WI38 (cell line): Measurements from ENCODE around the gene FAM219B.

Experiments
- H3K4me3 ChIP-seq: 2 replicates; pipeline ENCODE4 v1.5.1; 2011; ENCODE audit warnings: low read depth, mild to moderate bottlenecking, control low read depth, low read length
- TF ChIP-seq, protein P1 (sequence below): IDR thresholded peaks from 2 replicates; pipeline ENCODE4 v1.5.1; 2012; ENCODE audit warnings: low read depth, mild to moderate bottlenecking, control low read depth, low read length

Gene FAM219B, protein sequence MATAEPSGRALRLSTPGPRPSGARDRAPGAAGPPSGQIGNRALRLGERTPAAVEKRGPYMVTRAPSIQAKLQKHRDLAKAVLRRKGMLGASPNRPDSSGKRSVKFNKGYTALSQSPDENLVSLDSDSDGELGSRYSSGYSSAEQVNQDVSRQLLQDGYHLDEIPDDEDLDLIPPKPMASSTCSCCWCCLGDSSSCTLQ

DNA sequence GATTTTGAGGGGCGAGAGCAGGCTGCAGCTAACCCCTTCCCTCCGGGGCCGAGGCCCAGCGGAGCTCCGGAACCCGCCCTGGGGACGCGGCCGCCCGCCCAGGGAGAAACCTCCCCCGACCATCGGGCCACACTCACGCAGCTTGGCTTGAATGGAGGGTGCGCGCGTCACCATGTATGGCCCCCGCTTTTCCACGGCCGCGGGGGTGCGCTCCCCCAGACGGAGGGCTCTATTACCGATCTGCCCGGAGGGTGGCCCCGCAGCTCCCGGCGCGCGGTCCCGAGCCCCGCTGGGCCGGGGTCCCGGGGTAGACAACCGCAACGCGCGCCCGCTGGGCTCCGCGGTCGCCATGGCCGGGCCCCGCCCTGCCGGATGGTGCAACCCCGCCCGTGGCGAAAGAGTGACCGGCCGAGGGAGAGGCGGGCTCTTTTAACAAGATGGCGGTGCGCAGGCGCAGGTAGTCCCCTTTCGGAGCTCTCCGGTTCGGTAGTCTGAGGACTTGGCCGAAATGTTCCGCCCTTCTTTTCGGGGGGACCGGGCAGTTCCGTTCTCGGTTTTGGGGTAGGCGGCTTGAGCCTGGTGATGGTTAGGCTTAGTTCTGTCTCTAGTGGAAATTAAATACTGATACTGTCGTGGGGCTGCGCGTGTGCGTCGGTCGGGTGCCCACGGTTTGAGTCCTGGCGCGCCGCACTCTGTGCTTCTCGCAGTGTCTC lies at the start of gene FAM219B:
TSS of gene FAM219B (minus strand) at position 402 of the 713 bp plus-strand sequence. CDS start at position 351, 51 bp downstream.
- TF ChIP-seq, protein P1, sequence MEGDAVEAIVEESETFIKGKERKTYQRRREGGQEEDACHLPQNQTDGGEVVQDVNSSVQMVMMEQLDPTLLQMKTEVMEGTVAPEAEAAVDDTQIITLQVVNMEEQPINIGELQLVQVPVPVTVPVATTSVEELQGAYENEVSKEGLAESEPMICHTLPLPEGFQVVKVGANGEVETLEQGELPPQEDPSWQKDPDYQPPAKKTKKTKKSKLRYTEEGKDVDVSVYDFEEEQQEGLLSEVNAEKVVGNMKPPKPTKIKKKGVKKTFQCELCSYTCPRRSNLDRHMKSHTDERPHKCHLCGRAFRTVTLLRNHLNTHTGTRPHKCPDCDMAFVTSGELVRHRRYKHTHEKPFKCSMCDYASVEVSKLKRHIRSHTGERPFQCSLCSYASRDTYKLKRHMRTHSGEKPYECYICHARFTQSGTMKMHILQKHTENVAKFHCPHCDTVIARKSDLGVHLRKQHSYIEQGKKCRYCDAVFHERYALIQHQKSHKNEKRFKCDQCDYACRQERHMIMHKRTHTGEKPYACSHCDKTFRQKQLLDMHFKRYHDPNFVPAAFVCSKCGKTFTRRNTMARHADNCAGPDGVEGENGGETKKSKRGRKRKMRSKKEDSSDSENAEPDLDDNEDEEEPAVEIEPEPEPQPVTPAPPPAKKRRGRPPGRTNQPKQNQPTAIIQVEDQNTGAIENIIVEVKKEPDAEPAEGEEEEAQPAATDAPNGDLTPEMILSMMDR = no peak

DNA sequence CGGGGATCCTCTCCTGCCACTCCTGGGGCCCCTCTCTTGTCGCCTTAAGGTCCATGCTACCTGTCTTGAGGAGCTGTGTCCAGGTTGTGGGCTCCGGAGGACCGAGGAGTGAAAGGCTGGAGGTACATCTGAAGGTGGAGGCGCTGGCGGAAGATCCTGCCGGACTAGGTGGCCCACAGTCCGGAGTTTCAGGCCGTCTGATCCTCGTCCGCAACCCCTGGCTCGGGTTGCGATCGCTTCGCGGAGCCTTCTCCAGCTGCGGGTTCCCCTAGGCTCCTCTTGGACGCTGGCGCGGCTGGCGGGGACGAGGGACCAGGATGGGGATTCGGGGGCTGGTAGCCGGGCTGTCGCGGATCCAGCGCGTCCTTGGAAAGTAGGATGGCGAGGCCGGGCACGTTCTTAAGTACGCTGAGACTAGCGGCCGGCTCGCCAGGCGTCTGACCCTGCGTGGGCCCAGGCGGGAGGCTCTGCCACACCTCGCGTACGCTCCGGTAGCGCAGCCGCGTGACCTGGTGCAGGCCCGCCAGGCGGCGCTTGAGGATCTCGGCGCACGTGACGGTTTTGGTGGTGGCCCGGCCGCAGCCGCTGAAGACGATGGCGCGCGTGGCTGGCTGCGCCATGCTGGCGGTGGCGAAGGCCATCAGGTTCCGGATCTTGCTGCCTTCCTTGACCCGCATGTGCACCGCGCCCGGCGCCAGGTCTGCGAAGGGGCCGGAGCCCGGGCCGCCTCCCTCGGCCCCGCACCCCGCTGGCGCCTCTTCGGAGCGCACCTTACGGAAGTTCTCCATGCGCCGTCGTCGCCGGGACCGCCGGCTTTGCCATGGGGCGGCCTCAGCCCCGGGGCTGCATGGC lies 49.4 kb upstream of the FAM219B start:
- TF ChIP-seq, protein P1 = no peak
- H3K4me3 ChIP-seq = peak overlapping the region; percentile 50

More for the DNA sequence above, at the start of gene FAM219B:
- H3K4me3 ChIP-seq = peak within 1 kb of the TSS; percentile 87

DNA sequence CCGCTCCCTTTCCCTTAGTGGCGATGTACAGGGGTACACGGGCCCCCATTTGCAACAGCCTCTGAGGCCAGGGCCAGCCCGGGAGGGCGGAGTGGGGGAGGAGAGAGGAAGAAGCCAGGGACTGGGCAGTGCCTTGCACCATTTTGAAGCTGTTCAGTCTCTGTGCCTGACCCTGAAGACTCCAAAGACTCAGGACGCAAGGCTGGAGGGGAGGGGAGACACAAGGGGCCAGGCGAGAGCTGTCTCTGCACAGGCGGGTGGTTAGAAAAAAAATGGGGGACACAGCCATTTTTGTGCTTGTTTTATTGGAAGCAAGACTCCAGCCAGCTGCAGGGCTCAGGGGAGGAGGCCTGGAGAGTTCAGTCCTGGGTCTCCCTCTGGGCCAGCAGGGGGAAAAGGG lies 48.4 kb upstream of the FAM219B start:
- TF ChIP-seq, protein P1 = no peak

DNA sequence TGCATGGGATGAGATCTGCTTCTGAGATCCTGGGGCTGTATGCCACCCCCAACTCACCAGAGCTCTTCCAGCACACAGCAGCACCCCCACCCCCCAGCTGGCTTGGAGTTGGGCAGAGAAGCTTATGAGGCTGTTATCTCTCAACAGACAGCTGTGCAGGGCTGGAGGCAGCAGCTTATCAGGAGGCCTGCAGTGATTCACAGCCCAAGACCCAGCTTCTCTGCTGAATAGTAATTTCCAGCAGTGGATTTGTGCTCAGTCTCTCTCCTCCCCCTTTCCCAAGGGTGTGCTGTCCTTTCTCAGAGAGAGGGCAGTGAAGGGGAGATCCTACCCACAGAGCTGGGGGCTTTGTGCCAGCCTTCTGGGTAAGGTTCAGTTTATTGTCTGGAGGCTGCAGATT lies 47.9 kb upstream of the FAM219B start:
- H3K4me3 ChIP-seq = no peak overlapping the region

More for the DNA sequence above, 48.4 kb upstream of the FAM219B start:
- H3K4me3 ChIP-seq = no peak overlapping the region

DNA sequence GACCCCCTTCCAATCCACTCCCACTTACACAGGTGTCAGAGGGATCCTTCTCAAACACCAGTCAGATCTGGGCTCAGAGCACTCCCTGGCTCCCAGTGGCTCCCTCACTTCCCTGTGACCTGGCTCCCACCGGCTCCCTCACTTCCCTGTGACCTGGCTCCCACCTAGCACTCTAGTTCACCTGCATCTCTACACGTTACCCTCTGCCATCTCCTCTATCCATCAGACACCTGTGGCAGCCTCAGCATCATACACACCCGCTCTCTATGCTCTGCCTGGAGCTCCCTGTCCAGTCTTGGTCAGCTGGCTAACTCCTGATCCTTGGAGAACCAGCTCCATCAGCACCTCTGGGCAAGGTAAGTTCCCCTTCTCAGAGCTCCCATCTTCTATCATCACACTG lies 44.4 kb upstream of the FAM219B start:
- H3K4me3 ChIP-seq = no peak overlapping the region
- TF ChIP-seq, protein P1 = no peak

More for the DNA sequence above, 47.9 kb upstream of the FAM219B start:
- TF ChIP-seq, protein P1 = no peak

DNA sequence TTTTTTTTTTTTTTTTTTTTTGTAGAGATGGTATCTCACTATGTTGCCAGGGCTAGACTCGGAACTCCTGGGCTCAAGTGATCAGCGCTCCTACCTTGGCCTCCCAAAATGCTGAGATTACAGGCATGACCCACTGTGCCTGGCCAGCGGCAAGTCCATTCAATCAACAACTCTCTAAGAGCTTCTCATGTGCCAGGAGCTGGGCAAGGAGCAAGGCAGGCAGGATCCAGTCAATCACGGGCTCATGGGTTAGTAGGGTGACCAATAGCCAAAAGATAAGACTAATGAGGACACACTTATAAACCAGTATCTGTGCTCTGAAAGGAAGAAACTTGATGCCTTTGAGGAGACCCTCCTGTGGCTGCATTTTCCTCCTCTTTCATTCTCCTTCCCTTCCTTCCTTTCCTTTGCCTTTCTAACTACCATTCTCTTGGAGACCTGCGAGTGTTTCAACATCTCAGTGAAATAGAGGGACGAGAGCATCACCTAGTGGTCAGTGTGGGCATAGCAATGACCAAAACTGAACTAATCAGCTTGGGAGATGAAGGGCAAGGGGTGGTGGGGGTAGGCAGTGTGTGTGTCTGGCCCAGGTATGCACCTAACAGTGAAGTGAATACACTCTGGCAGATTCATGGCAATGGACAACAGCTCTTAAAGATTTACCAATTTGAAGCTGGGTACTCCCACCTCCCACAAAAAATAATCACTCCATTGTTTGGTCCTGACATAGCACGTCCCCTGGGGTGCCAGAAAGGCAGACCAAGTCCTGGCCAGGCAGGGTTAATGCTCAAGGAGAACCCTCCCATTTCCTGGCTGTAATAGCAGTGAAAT lies 43.6 kb upstream of the FAM219B start:
- TF ChIP-seq, protein P1 = peak; percentile 100
- no peak overlapping the region for H3K4me3 ChIP-seq
